ENCODE data around the gene LRP11.
"Not testable (repeated sequence)": the region's sequence is repeated elsewhere in the genome, so short reads cannot be mapped to it uniquely, and the experiment has no call there.

The LRP11 gene, protein sequence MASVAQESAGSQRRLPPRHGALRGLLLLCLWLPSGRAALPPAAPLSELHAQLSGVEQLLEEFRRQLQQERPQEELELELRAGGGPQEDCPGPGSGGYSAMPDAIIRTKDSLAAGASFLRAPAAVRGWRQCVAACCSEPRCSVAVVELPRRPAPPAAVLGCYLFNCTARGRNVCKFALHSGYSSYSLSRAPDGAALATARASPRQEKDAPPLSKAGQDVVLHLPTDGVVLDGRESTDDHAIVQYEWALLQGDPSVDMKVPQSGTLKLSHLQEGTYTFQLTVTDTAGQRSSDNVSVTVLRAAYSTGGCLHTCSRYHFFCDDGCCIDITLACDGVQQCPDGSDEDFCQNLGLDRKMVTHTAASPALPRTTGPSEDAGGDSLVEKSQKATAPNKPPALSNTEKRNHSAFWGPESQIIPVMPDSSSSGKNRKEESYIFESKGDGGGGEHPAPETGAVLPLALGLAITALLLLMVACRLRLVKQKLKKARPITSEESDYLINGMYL

DNA sequence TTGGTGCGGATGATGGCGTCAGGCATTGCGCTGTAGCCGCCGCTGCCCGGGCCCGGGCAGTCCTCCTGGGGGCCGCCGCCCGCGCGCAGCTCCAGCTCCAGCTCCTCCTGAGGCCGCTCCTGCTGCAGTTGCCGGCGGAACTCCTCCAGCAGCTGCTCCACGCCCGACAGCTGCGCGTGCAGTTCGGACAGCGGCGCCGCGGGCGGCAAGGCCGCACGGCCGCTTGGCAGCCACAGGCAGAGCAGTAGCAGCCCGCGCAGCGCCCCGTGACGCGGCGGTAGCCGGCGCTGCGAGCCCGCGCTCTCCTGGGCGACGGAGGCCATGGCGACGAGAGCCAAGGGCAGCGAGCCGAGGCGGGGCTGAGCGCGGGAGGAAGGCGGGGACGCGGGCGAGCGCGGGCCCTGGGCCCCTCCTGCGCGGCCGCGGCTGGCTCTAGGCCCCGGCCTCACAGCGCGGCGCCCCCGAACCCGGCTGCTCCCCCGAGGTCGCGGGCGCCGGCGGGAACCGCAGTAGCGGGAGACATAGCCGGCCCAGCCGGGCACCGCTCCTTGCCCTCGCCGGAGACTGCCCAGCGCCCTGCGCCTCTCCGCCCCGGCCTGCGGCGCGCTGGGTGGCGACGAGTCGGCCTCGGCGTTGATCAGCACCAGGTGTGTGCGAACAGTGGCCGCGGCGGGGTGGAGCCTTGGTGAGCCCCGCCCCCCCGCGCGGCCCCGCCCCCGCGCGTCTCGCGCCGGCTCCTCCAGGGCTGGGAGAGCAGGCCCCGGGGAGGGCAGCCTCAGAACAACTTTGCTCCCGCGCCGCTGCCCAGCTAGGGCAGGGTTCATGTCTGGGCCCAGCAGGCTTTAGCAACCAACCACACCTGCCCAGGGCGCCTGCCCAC, at the start of gene LRP11:
TSS of gene LRP11 (minus strand) at position 662 of the 880 bp plus-strand sequence. CDS start at position 323, 339 bp downstream.
- peak; percentile 52 for DNase-seq

DNA sequence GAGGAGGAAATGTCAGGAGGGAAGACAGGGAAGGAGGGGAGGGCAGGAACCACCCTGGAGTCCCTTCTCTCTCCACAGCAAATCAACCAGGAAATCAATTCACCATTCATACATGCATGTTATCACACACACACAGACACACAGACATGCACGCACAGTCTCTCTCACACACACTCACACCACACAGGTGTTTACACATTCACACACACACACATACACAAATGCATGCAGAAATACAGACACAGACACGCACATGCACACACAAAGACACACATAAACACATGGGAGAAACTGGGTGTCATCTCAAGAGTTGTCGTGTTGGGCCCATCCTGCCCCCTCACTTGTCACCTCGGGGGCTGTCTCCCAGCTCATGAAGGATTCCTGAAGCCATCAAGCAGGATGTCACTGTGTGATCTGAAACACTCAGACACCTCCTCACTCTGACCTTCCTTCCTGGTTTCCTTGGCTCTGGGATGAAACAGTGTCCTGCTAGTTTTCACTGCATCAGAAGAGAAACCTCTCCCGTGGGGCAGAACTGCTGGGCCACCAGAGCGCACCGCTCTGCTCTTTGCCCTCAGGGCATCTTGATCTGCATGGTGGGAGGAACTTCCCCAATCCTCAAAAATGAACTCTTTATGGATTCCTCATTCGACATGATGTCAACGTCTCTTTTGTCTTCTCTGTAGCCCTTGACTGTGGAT, 49.5 kb upstream of the LRP11 start:
- no peak for DNase-seq

DNA sequence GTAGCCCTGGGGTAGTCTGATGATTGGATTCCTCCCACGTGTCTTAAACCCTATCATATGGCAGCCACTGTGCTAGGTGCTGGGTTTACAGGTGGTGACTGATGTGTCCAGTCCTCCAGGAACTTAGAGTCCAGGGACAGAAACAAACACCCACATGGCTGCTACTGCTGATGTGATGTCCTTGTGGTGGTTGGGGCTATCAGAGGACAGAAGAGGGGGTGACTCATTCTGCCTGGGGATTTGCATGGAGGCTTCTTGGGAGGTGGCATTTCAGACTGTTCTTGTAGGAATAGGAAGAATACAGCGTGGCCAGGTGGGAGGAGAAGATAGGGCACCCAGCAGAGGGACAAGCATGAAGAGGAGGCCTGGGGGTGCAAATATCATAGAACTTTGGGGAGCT, 48.9 kb upstream of the LRP11 start:
- DNase-seq, result no peak

DNA sequence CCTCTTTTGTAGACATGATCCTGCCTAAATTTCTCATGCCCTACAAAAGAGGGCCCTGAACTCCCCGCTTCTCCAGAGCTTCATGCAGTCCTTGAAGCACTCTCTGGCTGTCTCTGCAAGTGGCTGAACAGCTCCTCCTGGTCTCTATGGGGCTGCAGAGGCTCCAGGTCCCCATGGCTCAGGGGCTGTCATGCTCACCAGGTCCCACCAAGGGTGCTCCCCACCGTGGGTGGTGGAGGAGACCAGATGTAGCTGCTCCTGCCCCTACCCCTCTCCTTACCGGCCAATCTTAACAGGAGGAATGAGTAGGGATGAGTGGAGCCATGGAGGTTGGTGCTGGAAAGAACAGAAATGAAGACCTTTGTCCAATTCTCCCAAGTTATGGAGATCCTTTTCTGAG, 48.5 kb upstream of the LRP11 start:
- not testable (repeated sequence) for DNase-seq

DNA sequence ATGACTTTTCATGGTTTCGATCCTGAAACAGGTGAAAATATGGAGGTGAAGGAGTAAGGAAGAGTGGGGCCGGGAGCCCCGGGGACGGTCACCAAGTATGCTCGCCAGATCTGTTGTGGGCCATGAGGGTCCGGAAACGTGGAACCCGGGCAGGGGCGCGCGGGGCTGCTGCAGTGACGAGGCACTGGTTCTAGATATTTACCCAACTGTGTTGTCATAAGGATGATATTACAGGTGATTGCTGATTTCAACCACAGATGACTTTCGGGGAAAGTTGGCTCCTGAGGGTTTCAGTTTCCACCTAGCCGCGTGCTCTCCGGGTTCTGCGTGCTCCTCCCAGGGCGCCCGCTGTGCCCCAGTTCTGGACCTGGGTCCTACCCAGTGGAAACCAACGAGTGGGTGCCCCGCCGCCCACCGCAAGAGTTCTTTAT, 46.6 kb upstream of the LRP11 start:
- DNase-seq, result no peak

DNA sequence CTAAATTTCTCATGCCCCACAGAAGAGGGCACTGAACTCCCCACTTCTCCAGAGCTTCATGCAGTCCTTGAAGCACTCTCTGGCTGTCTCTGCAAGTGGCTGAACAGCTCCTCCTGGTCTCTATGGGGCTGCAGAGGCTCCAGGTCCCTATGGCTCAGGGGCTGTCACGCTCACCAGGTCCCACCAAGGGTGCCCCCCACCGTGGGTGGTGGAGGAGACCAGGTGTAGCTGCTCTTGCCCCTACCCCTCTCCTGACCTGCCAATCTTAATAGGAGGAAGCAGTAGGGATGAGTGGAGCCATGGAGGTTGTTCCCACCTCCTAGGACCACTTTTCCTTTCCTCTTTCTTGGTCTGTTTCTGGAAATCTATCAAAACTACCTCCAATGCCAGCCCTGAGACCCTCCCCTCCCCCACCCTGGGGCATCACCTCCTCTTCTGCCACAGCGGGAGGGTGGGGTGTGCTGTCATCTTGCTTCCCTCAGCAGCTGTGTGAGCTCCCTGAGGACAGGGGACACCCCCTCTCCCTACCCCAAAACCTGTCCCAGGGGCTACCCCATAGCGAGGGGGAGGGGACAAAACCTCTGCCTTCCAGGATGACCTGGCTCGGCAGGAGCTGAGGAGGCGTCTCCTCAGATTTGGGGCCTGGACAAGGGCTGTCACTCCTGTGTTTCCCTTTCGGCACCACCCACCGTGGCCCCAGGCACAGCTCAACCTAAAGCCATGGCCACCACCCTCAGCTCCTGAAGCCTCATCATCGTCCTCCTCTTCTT, 45.7 kb upstream of the LRP11 start:
- no peak for DNase-seq

DNA sequence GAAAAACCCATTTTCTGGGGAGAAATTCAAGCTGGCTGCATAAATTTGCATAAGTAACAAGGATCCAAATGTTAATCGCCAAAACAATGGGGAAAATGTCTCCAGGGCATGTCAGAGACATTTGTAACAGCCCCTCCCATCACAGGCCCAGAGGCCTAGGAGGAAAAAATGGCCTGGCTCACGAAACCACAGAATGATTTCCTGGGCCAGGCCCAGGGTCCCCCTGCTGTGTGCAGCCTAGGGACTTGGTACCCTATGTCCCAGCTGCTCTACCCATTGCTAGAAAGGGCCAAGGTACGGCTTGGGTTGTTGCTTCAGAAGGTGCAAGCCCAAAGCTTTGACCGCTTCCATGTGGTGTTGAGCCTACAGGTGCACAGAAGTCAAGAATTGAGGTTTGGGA, 44.3 kb upstream of the LRP11 start:
- DNase-seq, result not testable (repeated sequence)

DNA sequence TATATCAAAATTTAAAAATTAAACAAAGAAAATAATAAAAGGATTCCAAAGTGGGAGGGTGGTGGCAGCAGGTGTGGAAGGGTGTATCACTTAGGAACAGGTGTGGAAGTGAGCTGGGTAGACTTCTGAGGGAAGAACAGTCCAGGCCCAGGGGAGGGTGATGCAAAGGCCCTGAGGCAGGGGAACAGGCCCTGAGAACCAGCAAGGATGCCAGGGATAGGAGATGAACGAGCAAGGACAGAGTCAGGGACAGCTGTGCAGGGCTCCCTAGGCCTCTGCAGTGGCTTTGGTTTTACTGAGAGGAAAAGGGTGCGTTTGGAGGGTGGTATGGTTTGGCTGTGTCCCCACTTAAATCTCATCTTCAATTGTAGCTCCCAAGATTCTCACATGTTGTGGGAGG, 43.2 kb upstream of the LRP11 start:
- no peak for DNase-seq

DNA sequence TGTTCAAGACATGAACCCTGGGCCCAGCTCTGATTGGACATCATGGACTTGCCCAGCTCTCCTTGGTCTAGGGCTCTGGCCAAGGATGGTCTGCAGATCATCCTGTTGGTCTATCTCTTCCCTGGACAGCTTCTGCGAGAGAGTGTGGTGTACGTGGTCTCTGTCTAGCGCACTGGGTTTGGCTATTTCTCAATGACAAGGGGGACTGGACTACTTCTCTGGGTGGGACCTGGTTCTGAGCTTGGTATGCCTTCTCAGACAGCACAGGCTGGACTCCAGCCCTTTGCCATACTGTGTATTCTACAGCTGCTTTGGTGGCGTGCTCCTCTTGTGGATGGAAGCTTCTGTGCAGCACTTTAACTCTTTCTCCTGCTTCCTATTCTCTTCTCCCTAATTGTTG, 42.2 kb upstream of the LRP11 start:
- DNase-seq, result no peak

DNA sequence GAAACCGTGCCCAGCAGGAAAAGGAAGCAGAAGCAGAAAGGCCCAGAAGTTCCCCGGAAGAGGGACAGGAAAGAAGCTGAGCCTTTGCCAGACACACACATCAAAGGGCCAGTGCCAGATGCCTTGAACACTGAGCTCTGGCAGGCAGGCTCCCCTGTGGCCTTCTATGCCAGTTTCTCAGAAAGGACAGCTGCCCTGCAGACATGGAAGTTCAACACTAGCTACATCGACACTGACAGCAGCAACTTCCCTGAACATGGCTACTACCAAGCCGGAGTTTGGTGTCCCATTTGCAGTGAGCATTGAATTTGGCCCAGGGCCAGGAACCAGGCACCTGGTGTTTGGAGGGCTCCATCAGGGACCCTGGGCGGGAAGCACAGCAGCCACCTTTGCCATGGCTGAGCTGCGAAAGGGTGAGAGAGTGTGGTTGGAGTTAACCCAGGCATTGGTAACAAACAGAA, 41.8 kb upstream of the LRP11 start:
- no peak for DNase-seq

DNA sequence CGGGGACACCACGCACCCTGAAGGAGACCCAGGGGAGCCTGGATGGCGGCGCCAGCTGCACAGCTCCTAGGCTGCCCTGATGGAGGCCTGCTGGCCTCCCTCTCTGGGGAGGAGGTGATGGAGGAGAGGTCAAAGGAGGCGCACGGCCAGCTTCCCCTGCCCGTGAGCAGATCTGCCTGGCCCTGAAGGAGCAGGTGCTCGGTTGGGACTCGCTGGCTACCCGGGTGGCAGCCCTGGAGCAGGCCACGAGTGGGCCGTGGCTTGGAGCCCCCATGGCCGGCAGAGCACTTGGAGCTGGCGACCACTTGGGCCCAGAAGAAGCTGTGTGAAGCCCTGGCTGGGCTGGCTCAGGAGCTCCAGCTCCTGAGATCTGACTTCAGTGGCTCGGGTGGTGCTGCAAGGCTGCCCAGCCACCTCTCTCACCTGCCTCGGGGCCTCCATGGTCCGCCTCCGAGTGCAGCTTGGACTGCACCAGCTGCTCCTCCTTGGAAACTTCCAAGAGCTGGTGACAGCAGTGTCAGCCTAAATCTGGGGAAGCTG, 41.3 kb upstream of the LRP11 start:
- no peak for DNase-seq

DNA sequence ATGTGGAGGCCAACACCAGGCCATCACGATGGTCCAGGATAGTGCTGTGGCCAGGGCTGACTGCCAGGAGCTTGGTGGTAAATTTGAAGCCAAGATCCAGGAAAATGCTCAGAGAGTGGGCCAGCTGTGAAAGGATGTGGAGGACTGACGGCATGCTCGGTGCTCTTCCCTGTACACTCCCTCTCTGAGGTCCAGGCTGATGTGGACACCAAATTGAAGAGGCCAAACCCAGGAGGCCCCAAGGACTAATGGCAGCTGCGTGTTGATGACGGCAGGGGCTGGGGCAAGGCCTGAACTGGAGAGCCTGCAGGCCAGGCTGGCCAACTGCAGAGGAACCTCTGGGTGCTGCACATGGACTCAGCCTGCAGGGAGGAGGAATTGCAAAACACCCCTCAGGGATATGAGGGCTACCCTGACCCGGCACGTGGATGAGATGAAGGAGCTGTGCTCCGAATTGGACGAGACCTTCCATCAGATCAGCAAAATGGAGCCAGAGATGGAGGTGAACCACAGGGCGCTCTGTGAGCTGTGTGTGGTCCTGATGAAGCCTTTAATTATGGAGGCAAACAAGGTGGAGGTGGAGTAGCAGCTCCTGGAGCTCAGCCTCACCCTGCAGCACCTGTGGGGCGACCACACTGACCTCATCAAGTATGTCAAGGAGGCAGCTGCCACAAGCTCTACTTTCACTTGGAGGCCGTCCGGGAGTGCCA, 40.7 kb upstream of the LRP11 start:
- DNase-seq, result no peak

DNA sequence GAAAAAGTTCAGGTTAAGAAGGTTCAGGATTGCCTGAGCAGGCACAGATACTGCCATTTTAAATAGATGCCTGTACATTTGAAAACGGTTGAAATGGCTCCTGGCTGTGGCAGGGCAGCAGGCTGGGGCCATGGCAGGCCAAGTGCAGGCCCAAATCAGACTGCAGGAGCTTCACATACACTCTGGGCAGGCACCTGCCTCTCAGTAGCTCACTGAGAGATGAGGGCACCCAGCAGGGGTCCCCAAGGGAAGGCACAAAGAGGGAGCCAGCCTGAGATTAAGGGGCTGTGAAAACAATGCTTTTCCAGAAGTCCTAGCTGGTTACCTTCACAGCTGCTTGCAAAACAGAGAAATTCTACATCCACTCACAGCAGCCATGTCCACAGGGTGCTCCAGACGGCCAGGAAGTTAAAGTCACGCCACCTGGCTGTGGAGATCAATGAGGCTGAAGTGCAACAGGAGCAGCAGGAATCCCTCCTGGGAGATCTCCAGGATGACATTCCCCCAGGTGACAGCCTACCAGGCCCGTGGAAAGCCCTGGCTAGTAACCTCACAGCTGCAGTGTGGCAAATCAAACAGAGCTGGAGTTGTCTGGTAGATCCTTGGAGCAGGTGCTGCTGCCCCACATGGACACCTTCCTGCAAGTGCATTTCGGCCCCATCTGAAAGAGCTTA, 39.9 kb upstream of the LRP11 start:
- no peak for DNase-seq

DNA sequence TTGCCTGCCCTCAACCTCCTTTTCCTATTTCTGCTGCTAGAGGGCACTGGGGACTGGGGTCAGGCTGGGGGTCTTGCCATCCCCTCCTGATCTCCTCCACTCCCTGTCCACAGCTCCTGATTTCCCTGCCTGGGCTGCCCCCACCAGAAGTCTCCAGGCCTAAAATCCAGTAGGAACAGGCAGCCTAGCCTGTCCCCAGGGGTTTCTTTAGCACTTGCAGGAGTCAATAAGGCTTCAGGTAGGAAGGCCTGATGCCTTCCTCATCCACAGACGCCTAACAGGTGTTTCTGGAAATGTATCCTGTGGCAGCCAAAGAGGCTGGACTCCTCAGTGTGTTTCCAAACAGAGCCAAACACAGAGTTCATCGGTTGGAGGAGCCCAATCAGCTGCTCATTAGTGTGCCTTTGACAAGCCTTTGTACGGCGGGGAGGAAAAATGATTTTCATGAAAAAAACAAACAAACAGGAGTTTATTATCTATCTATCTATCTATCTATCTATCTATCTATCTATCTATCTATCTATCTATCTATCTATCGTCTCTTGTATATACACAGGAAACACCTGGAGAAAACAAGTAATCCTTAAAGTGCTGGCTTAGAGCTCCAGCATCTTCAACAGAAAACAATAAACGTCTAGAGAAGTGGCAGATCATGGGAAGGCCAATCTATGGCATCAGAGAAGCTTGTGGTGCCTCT, 37.4 kb upstream of the LRP11 start:
- no peak for DNase-seq

DNA sequence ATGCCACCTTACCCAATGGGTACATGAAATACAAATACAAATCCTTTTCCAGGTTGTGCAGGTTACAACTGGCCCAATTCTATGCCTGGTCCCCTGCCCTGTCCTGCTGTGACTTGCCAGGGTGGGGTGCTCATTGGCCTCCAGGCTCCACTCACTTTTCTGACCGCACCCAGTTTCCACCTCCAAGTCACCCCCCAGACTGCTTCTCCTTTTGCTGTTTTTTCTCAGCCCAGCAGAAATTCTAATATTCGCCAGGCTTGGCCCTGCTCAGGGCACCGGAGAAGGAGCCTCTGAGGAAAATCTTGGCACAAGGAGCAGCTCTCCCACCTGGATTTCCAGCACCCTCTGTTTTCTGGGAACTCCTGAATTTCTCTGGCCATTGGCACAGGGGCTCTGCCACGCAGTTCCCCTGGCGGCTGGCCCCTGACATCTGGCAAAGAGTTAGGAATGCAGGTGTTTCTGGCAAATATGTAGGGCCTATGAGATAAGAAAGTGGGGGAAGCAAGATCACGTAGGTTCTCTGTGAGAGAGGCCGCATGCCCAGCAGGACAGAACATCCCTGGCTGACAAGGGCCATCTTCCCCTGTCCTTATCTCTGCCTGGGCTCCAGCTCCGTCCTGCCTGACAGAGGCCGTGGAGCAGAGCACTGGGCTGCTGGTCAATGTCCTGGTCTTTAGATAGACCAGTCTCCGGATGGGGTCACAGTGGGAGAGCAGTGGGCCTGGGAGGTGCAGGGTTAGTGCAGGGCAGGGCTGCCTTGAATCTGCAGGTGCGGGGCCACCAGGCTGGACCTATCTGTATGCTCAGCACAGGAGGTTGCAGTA, 36.7 kb upstream of the LRP11 start:
- DNase-seq, result no peak

DNA sequence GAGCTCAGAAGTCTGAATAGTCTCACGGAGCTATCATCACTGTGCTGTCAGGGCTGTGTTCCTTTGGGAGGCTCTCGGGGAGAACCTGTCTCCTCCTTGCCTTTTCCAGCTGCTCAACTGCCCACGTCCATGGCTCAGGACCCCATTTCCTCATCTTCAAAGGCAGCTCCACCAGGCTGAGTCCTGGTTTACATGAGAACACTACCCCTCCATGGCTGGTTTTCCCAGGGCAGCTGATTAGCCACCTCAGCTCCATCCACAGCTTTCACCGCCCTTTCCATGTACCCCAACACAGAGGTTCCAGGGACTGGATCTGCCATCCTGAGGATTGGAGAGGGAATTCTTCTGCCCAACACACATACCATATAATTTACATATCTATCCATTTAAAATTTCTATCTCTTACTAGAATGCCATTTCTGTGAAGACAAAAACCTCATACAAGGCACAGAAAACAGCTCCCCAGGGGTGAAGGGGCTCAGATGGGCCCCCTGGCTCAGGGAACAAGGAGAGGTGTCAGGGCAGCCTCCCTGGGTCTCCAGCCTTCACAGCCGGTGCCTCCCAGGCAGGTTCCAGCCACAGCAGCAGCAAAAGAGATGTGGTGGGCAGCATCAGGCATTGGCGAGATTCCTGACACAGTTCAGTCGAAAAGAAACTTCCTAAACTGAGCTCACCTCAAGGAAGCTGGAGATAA, 35.9 kb upstream of the LRP11 start:
- DNase-seq, result no peak

DNA sequence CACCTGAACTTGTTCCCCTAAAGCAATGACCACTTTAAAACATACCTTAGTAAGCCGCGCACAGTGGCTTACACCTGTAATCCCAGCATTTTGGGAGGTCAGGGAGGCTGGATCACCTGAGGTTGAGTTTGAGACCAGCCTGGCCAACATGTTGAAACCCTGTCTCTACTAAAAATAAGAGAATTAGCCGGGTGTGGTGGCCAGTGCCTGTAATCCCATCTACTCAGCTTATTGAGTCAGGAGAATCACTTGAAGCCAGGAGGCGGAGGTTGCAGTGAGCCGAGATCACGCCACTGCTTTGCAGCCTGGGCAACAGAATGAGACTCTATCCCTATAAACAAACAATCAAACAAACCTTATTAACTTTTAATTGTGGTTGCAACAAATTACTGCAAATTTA, 35.3 kb upstream of the LRP11 start:
- no peak for DNase-seq

DNA sequence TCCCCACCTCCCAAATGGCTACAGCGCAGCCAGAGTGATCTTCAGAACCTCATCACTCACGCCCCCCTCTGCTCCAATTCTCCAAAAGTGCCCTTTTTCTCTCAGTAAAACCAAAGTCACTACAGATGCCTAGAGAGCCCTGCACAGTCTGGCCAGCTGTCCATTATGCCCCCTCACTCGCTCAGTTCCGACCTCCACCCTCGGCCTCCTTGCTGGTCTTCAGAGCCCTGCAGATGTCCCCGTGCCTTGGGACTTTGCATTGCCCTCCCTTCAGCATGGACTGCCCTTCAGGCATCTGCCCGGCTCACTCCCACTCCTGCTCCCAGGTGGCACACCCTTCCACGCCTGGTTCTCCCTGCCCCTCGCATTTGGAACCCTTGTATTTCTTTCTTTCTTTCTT, 34.8 kb upstream of the LRP11 start:
- no peak for DNase-seq
